GM19395 (cell line): Measurements from ENCODE around the gene OPN1MW2.
"Not testable (repeated sequence)": the region's sequence is repeated elsewhere in the genome, so short reads cannot be mapped to it uniquely, and the experiment has no call there.

Experiments
- ATAC-seq: cut with Tn5 transposase; IDR thresholded peaks from one replicate; pipeline ENCODE4 v1.9.1; 2021; ENCODE audit warnings: mild to moderate bottlenecking, moderate library complexity; ENCODE audit not compliant: unreplicated experiment

The OPN1MW2 gene

DNA sequence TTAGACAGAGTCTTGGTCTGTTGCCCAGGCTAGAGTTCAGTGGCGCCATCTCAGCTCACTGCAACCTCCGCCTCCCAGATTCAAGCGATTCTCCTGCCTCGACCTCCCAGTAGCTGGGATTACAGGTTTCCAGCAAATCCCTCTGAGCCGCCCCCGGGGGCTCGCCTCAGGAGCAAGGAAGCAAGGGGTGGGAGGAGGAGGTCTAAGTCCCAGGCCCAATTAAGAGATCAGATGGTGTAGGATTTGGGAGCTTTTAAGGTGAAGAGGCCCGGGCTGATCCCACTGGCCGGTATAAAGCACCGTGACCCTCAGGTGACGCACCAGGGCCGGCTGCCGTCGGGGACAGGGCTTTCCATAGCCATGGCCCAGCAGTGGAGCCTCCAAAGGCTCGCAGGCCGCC lies at the start of gene OPN1MW2:
OPN1MW2 (plus strand) TSS at position 301 of the 400 bp plus-strand sequence; CDS start at position 361, 60 bp downstream.
- not testable (repeated sequence) for ATAC-seq

DNA sequence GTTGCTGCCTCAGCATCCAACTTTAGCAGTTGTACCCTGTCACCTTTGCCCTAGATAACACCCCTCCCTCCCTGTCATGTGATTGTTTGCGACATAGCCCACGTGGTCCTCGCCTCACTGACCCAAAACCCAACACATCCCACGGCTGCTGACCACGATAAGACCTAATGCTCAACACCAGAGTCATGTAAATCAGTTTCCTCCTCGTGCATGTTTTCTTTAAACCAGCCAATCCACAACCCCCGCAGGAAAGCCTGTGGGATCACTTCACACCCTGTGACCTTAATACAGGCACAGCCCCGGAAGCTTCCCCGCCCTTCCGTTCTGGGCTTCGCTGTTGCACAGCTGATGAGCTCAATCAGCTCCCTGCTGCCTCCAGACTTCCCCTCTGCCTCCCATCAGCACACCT lies 47.0 kb upstream of the OPN1MW2 start:
- not testable (repeated sequence) for ATAC-seq

DNA sequence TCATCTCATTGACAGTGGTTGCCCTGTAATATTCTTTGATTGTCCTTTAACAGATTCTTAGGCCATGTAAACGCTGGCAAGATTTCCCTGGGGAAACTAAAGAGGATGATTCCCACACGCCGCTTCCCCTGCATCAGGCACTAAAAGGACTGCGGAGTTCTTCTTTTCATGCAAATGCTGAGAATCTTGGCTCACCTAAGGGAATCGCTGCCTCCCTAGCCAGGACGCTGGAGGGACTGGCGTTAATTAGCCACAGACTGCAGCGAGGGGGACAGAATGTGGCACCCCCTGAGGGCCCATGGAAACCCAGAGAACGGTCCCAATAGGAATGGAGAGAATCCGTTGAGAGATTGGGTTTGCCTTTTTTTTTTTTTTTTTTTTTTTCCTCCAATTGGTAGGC lies 45.2 kb upstream of the OPN1MW2 start:
- ATAC-seq = not testable (repeated sequence)

- not testable (repeated sequence) for ATAC-seq
Measured at GRCh38 chrX:154182296-154182695, 37.3 kb upstream of the OPN1MW2 start, which contains the start of gene OPN1MW. TSS of gene OPN1MW (plus strand) at chrX:154182596. CDS start at chrX:154182678, 82 bp downstream.

DNA sequence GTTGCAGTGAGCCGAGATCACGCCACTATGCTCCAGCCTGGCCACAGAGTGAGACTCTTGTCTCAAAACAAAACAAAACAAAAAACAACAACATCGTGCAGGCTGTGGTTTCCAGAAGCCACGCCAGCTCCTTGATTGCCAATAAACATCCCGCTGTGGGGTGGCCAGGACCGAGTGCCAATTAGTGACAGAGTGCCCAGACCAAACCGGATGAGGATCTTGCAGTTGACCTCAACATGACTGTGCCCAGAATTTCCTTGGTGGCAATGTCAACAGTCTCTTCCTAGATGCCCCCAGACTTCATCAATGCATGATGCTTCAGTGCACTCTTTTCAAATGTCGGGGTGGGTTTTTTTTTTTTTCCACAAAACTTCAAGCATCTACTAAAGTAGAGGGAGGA lies 35.8 kb upstream of the OPN1MW2 start:
- ATAC-seq = not testable (repeated sequence)

DNA sequence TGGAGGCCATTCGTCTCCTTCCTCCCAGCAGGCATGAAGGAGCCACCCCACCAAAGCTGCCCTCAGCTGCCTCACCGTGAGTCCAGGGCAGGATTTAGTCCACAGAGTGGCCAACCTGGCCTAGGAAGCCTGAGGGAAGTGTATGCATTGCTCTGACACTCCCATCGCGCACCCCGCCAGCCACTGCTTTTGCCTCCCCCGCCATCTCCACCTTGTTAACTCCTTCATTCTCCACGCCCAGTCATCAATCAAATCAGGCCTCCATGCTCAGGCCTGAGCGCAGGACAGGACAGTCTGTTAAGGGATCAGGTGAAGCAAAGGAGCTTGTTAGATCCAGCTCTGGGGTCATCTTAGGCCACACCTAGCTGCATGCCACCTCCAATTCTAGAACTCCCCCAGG lies 26.7 kb upstream of the OPN1MW2 start:
- not testable (repeated sequence) for ATAC-seq

DNA sequence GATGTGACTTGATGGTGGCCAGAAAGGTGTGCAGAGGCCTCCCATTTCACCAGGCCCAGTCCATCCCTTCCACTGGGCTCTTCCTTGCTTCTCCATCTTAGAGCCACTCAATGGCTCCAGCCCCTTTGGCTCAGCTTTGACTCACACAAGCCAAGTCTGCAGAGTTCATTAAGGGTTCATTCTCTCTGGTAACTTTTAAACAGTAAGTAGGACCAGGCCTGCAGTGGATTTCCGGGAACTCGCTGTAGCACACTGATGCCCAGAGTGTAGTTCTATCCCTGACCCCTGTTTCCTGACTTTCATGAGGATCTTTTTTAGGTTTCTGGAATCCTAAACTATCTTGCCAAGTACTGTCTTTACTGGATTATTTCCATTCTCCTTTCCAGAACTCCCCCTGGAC lies 25.2 kb upstream of the OPN1MW2 start:
- ATAC-seq = not testable (repeated sequence)

GRCh38 chrX:154196466-154196865 lies 23.1 kb upstream of the OPN1MW2 start:
- not testable (repeated sequence) for ATAC-seq

DNA sequence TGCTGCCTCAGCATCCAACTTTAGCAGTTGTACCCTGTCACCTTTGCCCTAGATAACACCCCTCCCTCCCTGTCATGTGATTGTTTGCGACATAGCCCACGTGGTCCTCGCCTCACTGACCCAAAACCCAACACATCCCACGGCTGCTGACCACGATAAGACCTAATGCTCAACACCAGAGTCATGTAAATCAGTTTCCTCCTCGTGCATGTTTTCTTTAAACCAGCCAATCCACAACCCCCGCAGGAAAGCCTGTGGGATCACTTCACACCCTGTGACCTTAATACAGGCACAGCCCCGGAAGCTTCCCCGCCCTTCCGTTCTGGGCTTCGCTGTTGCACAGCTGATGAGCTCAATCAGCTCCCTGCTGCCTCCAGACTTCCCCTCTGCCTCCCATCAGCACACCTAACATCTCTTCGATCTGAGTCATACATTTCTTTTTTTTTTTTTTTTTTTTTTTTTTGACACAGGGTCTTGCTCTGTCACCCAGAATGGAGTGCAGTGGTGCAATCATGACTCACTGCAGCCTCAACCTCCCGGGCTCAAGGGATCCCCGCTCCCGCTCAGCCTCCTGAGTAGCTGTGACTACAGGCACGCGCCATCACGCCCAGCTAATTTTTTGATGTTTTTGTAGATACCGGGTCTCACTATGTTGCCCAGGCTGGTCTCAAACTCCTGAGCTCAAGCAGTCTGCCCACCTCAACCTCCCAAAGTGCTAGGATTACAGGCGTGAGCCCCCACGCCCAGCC lies 9.7 kb upstream of the OPN1MW2 start:
- peak; percentile 77 for ATAC-seq

DNA sequence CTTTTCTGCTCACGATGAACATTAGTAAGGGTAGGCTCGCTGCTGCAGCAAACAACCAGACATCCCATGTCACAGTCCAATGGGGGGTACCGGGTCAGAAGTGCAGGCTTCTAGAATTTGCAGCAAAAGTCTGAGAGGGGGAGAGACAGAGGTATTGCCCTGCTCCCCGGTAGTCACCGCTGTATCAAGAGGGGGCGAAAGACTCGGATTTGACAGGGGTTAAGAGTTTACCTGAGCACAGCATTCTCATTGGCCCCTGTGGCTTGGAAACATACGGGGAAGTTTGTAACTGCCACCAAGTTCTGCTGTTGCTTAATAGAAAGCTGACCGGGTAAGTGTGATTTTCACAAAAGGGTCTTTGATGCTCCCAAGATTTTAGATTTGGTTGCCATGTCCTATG lies 8.5 kb upstream of the OPN1MW2 start:
- ATAC-seq = not testable (repeated sequence)

DNA sequence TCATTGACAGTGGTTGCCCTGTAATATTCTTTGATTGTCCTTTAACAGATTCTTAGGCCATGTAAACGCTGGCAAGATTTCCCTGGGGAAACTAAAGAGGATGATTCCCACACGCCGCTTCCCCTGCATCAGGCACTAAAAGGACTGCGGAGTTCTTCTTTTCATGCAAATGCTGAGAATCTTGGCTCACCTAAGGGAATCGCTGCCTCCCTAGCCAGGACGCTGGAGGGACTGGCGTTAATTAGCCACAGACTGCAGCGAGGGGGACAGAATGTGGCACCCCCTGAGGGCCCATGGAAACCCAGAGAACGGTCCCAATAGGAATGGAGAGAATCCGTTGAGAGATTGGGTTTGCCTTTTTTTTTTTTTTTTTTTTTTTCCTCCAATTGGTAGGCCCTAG lies 8.1 kb upstream of the OPN1MW2 start:
- ATAC-seq = not testable (repeated sequence)

DNA sequence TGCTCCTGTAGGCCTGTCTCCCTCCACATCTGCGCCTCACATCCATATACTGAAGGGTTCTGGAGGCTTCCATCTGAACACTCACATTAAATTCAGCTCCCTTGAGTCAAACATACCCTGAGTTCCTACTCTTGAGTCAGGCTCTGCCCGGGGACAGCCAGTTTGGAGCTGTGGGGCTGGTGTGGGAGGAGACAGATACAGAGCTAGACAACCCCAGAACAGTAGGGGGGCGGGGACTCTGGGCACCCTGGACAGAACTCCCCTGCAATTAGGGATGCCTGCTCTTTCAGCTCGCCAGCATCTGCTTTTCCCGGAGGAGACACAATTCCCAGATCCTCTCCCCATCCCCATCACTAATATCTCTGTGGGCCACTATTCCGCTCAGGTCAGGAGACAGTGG lies 5.7 kb downstream of the OPN1MW2 start:
- not testable (repeated sequence) for ATAC-seq

- ATAC-seq = not testable (repeated sequence)
Measured at GRCh38 chrX:154226706-154227105, 7.2 kb downstream of the OPN1MW2 start.

DNA sequence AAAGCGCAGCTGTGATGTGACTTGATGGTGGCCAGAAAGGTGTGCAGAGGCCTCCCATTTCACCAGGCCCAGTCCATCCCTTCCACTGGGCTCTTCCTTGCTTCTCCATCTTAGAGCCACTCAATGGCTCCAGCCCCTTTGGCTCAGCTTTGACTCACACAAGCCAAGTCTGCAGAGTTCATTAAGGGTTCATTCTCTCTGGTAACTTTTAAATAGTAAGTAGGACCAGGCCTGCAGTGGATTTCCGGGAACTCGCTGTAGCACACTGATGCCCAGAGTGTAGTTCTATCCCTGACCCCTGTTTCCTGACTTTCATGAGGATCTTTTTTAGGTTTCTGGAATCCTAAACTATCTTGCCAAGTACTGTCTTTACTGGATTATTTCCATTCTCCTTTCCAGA lies 11.9 kb downstream of the OPN1MW2 start:
- ATAC-seq = not testable (repeated sequence)

- ATAC-seq = not testable (repeated sequence)
Measured at GRCh38 chrX:154233620-154234019, 14.1 kb downstream of the OPN1MW2 start.

DNA sequence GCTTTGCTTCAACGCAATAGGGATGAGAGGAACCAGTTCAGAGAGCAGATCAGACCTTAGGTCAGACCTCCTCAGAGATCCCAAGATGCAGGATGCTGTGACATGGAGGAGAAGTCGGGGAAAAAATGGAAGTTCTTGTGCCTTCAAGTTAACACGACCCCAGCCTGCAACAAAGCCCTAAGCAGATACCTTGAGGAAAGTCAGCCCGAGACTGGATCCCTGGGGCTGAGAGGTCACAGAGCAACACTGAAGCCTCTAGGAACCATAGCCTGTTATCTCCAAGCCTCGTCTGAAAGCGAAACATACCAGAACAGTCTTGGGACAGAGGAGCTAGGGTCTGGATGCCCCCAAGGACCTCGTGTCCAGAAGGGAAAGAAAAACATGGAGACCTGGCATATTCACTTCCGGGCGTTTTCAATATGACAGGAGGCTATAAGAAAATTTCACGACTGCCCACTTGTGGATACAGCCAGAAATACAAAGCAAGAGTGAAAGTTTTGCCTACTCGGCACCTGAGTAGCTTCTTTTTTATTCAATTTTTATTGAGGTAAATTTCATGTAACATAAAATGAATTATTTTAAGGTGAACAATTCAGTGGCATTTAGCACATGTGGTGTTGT lies 19.5 kb downstream of the OPN1MW2 start:
- not testable (repeated sequence) for ATAC-seq

- not testable (repeated sequence) for ATAC-seq
Measured at GRCh38 chrX:154239982-154240503, 20.5 kb downstream of the OPN1MW2 start.

GRCh38 chrX:154247377-154248045 lies 28.0 kb downstream of the OPN1MW2 start:
- ATAC-seq = peak; percentile 73

DNA sequence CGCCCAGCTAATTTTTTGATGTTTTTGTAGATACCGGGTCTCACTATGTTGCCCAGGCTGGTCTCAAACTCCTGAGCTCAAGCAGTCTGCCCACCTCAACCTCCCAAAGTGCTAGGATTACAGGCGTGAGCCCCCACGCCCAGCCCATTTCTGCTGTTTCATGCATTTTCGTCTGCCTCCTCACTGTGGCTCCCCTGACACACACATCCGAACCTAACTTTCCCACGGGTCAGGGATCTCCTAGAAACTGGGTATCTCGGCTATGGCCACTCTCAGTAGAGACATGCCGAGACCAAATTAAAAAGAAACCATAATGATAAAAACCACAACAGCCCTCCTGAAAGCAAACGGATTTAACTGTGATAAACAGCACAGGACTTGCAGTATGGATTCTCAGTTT lies 28.5 kb downstream of the OPN1MW2 start:
- ATAC-seq = not testable (repeated sequence)

GRCh38 chrX:154257282-154257681 lies 37.7 kb downstream of the OPN1MW2 start, which contains the start of gene OPN1MW3:
TSS of gene OPN1MW3 (plus strand) at chrX:154257582. CDS start at chrX:154257620, 38 bp downstream.
- ATAC-seq = not testable (repeated sequence)

- ATAC-seq = not testable (repeated sequence)
Measured at GRCh38 chrX:154258711-154259110, 39.2 kb downstream of the OPN1MW2 start.
